H1 (cell line): ENCODE results near the gene SULT2B1. TPM values are rescaled to one million over a fixed set of nuclear protein-coding genes. Genes with fewer than 3 reads are reported as not detected.

Source experiments
- ATF3 ChIP-seq: IDR thresholded peaks from 2 replicates; pipeline ENCODE4 v1.6.1; 2011; ENCODE audit warnings: low read depth, mild to moderate bottlenecking, low read length; ENCODE audit not compliant: insufficient read depth
- polyA plus RNA-seq, 7 experiments: library from polyadenylated mRNA; depleted of rRNA in 3 of 7; stranded (reverse) in 5 of 7; unstranded in 2 of 7; fragments of >200 nt in 5 of 7; fragments of 200-250 nt in 2 of 7; gene quantifications; 1 replicate in 5 of 7; 2 replicates in 1 of 7; 4 replicates in 1 of 7; pipeline versions ENCODE4 v1.2.1 to v1.2.3, GENCODE V29; 2011 to 2013; ENCODE audit warnings: missing spikeins in 2 of 7, mixed read lengths in 2 of 7
- total RNA-seq: library from RNA; stranded (reverse); fragmentation: NEBNext Ultra II Directional; extraction: Animal tissue kit (Norgen Biotek cat#: 25700); gene quantifications from 2 replicates; pipeline ENCODE4 v1.2.1, GENCODE V29; 2021

Gene SULT2B1
- total and polyA plus RNA-seq, 2 of the 8 experiments (the other 6 are each of a cell fraction or from before 2014, with no cell fraction given): 1.5 to 2.6 TPM

GRCh38 chr19:48615231-48616040, 63.5 kb downstream of the SULT2B1 start (continued):
- TF ChIP-seq ATF3: no peak
- TF ChIP-seq, all 59 proteins: peak for 4
